HG03045 (cell line): ENCODE data around the gene NR2F2.
"Not testable (repeated sequence)": the region's sequence is repeated elsewhere in the genome, so short reads cannot be mapped to it uniquely, and the experiment has no call there.

Experiments
- ATAC-seq: cut with Tn5 transposase; IDR thresholded peaks from one replicate; pipeline ENCODE4 v1.9.1; 2021; ENCODE audit warnings: mild to moderate bottlenecking, moderate library complexity; ENCODE audit not compliant: unreplicated experiment

NR2F2 gene

GRCh38 chr15:96365781-96366525, 35.5 kb downstream of the NR2F2 start:
- no peak for ATAC-seq

GRCh38 chr15:96366526-96366877, 36.0 kb downstream of the NR2F2 start:
- no peak for ATAC-seq

GRCh38 chr15:96367311-96368200, 37.1 kb downstream of the NR2F2 start:
- ATAC-seq, result no peak

GRCh38 chr15:96369351-96369750, 38.9 kb downstream of the NR2F2 start:
- ATAC-seq, result no peak

GRCh38 chr15:96369825-96370621, 39.5 kb downstream of the NR2F2 start:
- no peak for ATAC-seq

GRCh38 chr15:96372554-96372953, 42.1 kb downstream of the NR2F2 start:
- ATAC-seq, result no peak

- ATAC-seq, result no peak
These were observed 44.0 kb downstream of the NR2F2 start for GRCh38 chr15:96374499-96374898.

- not testable (repeated sequence) for ATAC-seq
These were observed 49.1 kb downstream of the NR2F2 start for GRCh38 chr15:96379592-96379991.

GRCh38 chr15:96381463-96381862, 51.0 kb downstream of the NR2F2 start:
- no peak for ATAC-seq

- no peak for ATAC-seq
These were observed 54.7 kb downstream of the NR2F2 start for GRCh38 chr15:96385195-96385594.

GRCh38 chr15:96388673-96389072, 58.2 kb downstream of the NR2F2 start:
- no peak for ATAC-seq
